T-helper 2 cell (primary cell): Measurements from ENCODE around the gene PTGDS.

Source experiments
- DNase-seq, 5 experiments: peaks; one replicate each; pipeline versions ENCODE4 v3.0.0 to v3.0.0-alpha.2; 2012 to 2022

PTGDS gene

GRCh38 chr9:137026384-137026783 is 49.1 kb downstream of the PTGDS start:
- DNase-seq, result no peak

- no peak for DNase-seq
Observed at GRCh38 chr9:137026828-137027227, 49.5 kb downstream of the PTGDS start.

- no peak for DNase-seq
Observed at GRCh38 chr9:137027369-137028262, 50.3 kb downstream of the PTGDS start, which contains the start of gene ABCA2. TSS of gene ABCA2 (minus strand) at chr9:137028237. CDS start at chr9:137028140, 97 bp downstream.

- DNase-seq, result peak; percentile 44 to 81 (median 63)
Observed at GRCh38 chr9:137028263-137029057, 51.2 kb downstream of the PTGDS start.

DNA sequence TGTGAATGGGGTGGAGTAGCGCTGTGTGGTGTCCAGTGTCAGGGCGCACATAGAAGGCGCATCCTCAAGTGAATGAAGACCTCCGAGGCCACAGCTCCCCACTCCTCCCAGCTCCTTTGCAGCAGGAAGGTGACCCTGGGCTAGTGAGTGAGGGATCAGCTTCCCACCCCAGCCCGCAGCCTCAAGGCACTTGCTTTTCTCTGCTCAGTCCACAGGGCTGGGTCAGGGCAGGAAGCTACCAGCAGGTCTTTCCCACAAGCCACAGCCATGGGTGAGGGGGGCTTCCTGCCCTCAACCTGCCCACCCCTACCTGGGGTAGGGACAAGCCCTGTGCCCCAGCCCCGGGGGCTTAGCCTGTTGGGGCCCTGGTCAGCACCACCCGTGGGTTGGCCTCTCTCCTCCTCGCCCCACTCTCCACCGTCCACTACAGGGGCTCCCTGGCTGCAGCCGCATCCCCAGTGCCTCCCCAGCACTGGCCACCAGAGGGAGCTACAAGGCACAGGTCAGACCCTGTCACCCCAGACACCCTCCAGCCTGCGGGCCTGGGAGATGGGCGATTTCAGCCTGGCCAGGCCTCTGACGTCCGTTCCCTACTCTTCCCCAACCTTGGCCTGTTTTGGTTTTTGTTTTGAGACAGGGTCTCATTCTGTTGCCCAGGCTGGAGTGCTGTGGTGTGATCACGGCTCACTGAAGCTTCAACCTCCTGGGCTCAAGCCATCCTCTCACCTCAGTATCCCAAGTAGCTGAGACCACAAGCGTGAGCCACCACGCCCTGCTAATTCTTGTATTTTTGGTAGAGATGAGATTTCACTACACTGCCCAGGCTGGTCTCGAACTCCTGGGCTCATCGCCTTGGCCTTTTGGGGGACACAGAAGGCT is 52.0 kb downstream of the PTGDS start:
- peak; percentile 54 to 66 (median 60) for DNase-seq

GRCh38 chr9:137030006-137030405 is 52.7 kb downstream of the PTGDS start:
- DNase-seq, result peak in 1 of 5 experiments; percentile 48

- DNase-seq, result peak in 3 of 5 experiments; percentile 32 to 85 (median 65)
Observed at GRCh38 chr9:137030538-137031527, 53.5 kb downstream of the PTGDS start.
